ENCODE measurements around the gene GDF15. TPM values are rescaled to one million over a fixed set of nuclear protein-coding genes. Genes with fewer than 3 reads are reported as not detected.

GDF15 gene
- total and polyA plus RNA-seq, 7 experiments from 2014 or later, result 0.32 to 0.73 (median 0.58) TPM; not detected in 3

- Histone ChIP-seq H3K9me3 (ENCODE audit: control insufficient read depth in 2 of 3, low read length in 3 of 3) (no peaks in the 10 kb centered on the region), H3K4me3 (ENCODE audit: low read length) (no peak overlapping the region), H3K4me1 (ENCODE audit: control insufficient read depth in 2 of 2, insufficient read depth in 2 of 2, low read length in 2 of 2) (peaks cover 7 to 20% of the 10 kb centered on the region in 2 donors), H3K27me3 (ENCODE audit: control insufficient read depth in 2 of 2, insufficient read depth in 2 of 2, low read length in 2 of 2) (no peaks in the 10 kb centered on the region), H3K27ac (ENCODE audit: low read depth, low read length) (peak overlapping the region; percentile 69), H3K36me3 (ENCODE audit: control insufficient read depth in 2 of 3, insufficient read depth in 3 of 3, low read length in 3 of 3) (peaks cover 0 to 3% (median 0%) of the 10 kb centered on the region in 3 experiments)
- ATAC-seq, result no peak
- peaks cover 11 to 45% (median 36%) of the 10 kb centered on the region in 7 donors for H3K4me1 Mint-ChIP-seq
- POLR2A ChIA-PET, result interaction anchor here (0.6 kb wide), 1 partner anchor 264 kb away, joined by 3 read pairs; no protein-coding TSS in a partner anchor
- DNase-seq, result no peak
- H3K27me3 Mint-ChIP-seq, result peaks cover 0 to 2% (median 0%) of the 10 kb centered on the region in 5 donors
- peaks cover 0 to 17% (median 0%) of the 10 kb centered on the region in 5 donors for H3K36me3 Mint-ChIP-seq
- peak overlapping the region in 2 of 9 donors; percentile 19 to 71 for H3K27ac Mint-ChIP-seq
- intact Hi-C loops (cut with micrococcal nuclease), result loop anchor here in 1 of 2 donors (5.0 kb wide), 1 partner anchor 199 kb away; the partner anchor contains the start of gene KLHL26
- H3K4me3 Mint-ChIP-seq, result peak overlapping the region in 4 of 10 donors; percentile 29 to 83 (median 58)
- H3K9me3 Mint-ChIP-seq, result peaks cover 0 to 5% (median 0%) of the 10 kb centered on the region in 11 donors
- CTCF ChIA-PET, result interaction anchor here (0.6 to 2.9 kb wide), 2 partner anchors 12 to 21 kb away, joined by 4 to 11 read pairs; no protein-coding TSS in a partner anchor
Observed at GRCh38 chr19:18438331-18439024, 52.5 kb downstream of the GDF15 start.

Small RNAs within 50 kb of the gene (microRNA-seq; reads per million reads assigned to microRNA genes)
- gene MIR3189 (ENCODE audit: borderline microRNAs expressed), result not detected

Other genes with a start within 250 kb of the GDF15 start
- gene PIK3R2, start 233.0 kb upstream of the GDF15 start, total RNA-seq, result 10 to 100 TPM; 12.3 to 24.6 (median 16.4) TPM
- gene PIK3R2, start 233.0 kb upstream of the GDF15 start, polyA plus RNA-seq, result 1 to 10 TPM; 2.2 to 5.1 TPM
- gene IFI30, start 212.3 kb upstream of the GDF15 start, total RNA-seq, result 100 to 1,000 TPM in 2 of 5 experiments, 10 to 100 TPM in 3; 51.3 to 514 (median 59.5) TPM
- gene IFI30, start 212.3 kb upstream of the GDF15 start, polyA plus RNA-seq, result 1 to 10 TPM; 6.7 to 7.6 TPM
- 1 to 10 TPM; 4.8 to 9.4 (median 6.7) TPM for gene MPV17L2, start 192.9 kb upstream of the GDF15 start, total RNA-seq
- gene MPV17L2, start 192.9 kb upstream of the GDF15 start, polyA plus RNA-seq, result 10 to 100 TPM in 1 of 2 donors, 1 to 10 TPM in 1; 7.0 to 15.5 TPM
- 10 to 100 TPM in 2 of 5 experiments, 1 to 10 TPM in 3; 5.7 to 16.7 (median 8.8) TPM for gene RAB3A, start 182.1 kb upstream of the GDF15 start, total RNA-seq
- 1 to 10 TPM; 1.9 to 3.3 TPM for gene RAB3A, start 182.1 kb upstream of the GDF15 start, polyA plus RNA-seq
- not detected for gene PDE4C, start 159.7 kb upstream of the GDF15 start, total RNA-seq
- gene PDE4C, start 159.7 kb upstream of the GDF15 start, polyA plus RNA-seq, result not detected
- 10 to 100 TPM in 2 of 5 experiments, 1 to 10 TPM in 3; 4.7 to 28.3 (median 9.1) TPM for gene IQCN, start 111.7 kb upstream of the GDF15 start, total RNA-seq
- gene IQCN, start 111.7 kb upstream of the GDF15 start, polyA plus RNA-seq, result under 1 TPM; 0.19 to 0.24 TPM
- gene JUND, start 104.5 kb upstream of the GDF15 start, total RNA-seq, result 1,000 to 10,000 TPM in 2 of 5 experiments, 100 to 1,000 TPM in 3; 196 to 1,360 (median 279) TPM
- gene JUND, start 104.5 kb upstream of the GDF15 start, polyA plus RNA-seq, result 10 to 100 TPM; 29.0 to 67.3 TPM
- gene LSM4, start 63.1 kb upstream of the GDF15 start, total RNA-seq, result 100 to 1,000 TPM in 1 of 5 experiments, 10 to 100 TPM in 4; 45.3 to 131 (median 56.2) TPM
- 100 to 1,000 TPM; 123 to 163 TPM for gene LSM4, start 63.1 kb upstream of the GDF15 start, polyA plus RNA-seq
- 10 to 100 TPM; 26.6 to 57.1 (median 43.8) TPM for gene PGPEP1, start 45.6 kb upstream of the GDF15 start, total RNA-seq
- 10 to 100 TPM in 1 of 2 donors, 1 to 10 TPM in 1; 9.4 to 11.1 TPM for gene PGPEP1, start 45.6 kb upstream of the GDF15 start, polyA plus RNA-seq
- 10 to 100 TPM in 1 of 5 experiments, 1 to 10 TPM in 2, under 1 TPM in 2; 0.15 to 68.6 (median 1.2) TPM for gene LRRC25, start 11.5 kb downstream of the GDF15 start, total RNA-seq
- gene LRRC25, start 11.5 kb downstream of the GDF15 start, polyA plus RNA-seq, result under 1 TPM; 0.20 to 0.44 TPM
- 100 to 1,000 TPM in 1 of 5 experiments, 10 to 100 TPM in 4; 27.0 to 185 (median 40.7) TPM for gene SSBP4, start 33.2 kb downstream of the GDF15 start, total RNA-seq
- gene SSBP4, start 33.2 kb downstream of the GDF15 start, polyA plus RNA-seq, result 10 to 100 TPM; 33.5 to 42.8 TPM
- 10 to 100 TPM in 4 of 5 experiments, 1 to 10 TPM in 1; 9.5 to 42.5 (median 42.0) TPM for gene ISYNA1, start 52.0 kb downstream of the GDF15 start, total RNA-seq
- gene ISYNA1, start 52.0 kb downstream of the GDF15 start, polyA plus RNA-seq, result 10 to 100 TPM; 21.9 to 29.0 TPM
- 10 to 100 TPM; 18.9 to 70.4 (median 25.0) TPM for gene ELL, start 135.9 kb downstream of the GDF15 start, total RNA-seq
- gene ELL, start 135.9 kb downstream of the GDF15 start, polyA plus RNA-seq, result 10 to 100 TPM in 1 of 2 donors, 1 to 10 TPM in 1; 8.9 to 12.6 TPM
- gene FKBP8, start 157.4 kb downstream of the GDF15 start, total RNA-seq, result 100 to 1,000 TPM; 137 to 241 (median 221) TPM
- 100 to 1,000 TPM in 1 of 2 donors, 10 to 100 TPM in 1; 96.9 to 155 TPM for gene FKBP8, start 157.4 kb downstream of the GDF15 start, polyA plus RNA-seq
- gene KXD1, start 171.7 kb downstream of the GDF15 start, total RNA-seq, result 100 to 1,000 TPM in 2 of 5 experiments, 10 to 100 TPM in 3; 74.7 to 108 (median 99.9) TPM
- 10 to 100 TPM; 70.3 to 78.5 TPM for gene KXD1, start 171.7 kb downstream of the GDF15 start, polyA plus RNA-seq
- 1,000 to 10,000 TPM; 1,563 to 2,429 (median 2,196) TPM for gene UBA52, start 185.7 kb downstream of the GDF15 start, total RNA-seq
- 1,000 to 10,000 TPM; 2,042 to 2,197 TPM for gene UBA52, start 185.7 kb downstream of the GDF15 start, polyA plus RNA-seq
- gene REX1BD, start 202.6 kb downstream of the GDF15 start, total RNA-seq, result 100 to 1,000 TPM in 4 of 5 experiments, 10 to 100 TPM in 1; 83.9 to 152 (median 116) TPM
- 100 to 1,000 TPM; 164 to 197 TPM for gene REX1BD, start 202.6 kb downstream of the GDF15 start, polyA plus RNA-seq
- not detected for gene CRLF1, start 220.6 kb downstream of the GDF15 start, total RNA-seq
- gene CRLF1, start 220.6 kb downstream of the GDF15 start, polyA plus RNA-seq, result under 1 TPM; 0.28 to 0.49 TPM
- gene TMEM59L, start 226.7 kb downstream of the GDF15 start, total RNA-seq, result under 1 TPM in 2 of 5 experiments, not detected in 3; 0.22 to 0.24 TPM
- under 1 TPM; 0.37 to 0.74 TPM for gene TMEM59L, start 226.7 kb downstream of the GDF15 start, polyA plus RNA-seq

Measured in naive thymus-derived CD4-positive, alpha-beta T cell (primary cell).